ENCODE data around the gene MED9. TPM values are rescaled to one million over a fixed set of nuclear protein-coding genes. Genes with fewer than 3 reads are reported as not detected.
"Not testable (repeated sequence)": the region's sequence is repeated elsewhere in the genome, so short reads cannot be mapped to it uniquely, and the experiment has no call there.

MED9 gene
- total RNA-seq, 2 experiments from 2014 or later, result 17.8 to 20.6 TPM

- H3K4me1 Mint-ChIP-seq; H3K27ac Mint-ChIP-seq; ATAC-seq (ENCODE audit: low read depth); H3K9me3 Mint-ChIP-seq; POLR2A ChIA-PET; H3K36me3 Mint-ChIP-seq; H3K4me3 Mint-ChIP-seq; DNase-seq: not testable (repeated sequence)
- H3K27me3 Mint-ChIP-seq, result peaks cover 16% of the 10 kb centered on the region
These were observed 10.9 kb upstream of the MED9 start for GRCh38 chr17:17465878-17466277.

GRCh38 chr17:17466511-17466910, 10.3 kb upstream of the MED9 start:
- no peaks in the 10 kb centered on the region for H3K9me3 Mint-ChIP-seq
- H3K27me3 Mint-ChIP-seq, result peaks cover 22% of the 10 kb centered on the region
- no peaks in the 10 kb centered on the region for H3K36me3 Mint-ChIP-seq
- ATAC-seq (ENCODE audit: low read depth) (no peak), DNase-seq (no peak)
- no peak overlapping the region for H3K27ac Mint-ChIP-seq
- H3K4me3 Mint-ChIP-seq, result no peak overlapping the region
- POLR2A ChIA-PET, result no interaction called here
- no peaks in the 10 kb centered on the region for H3K4me1 Mint-ChIP-seq

DNA sequence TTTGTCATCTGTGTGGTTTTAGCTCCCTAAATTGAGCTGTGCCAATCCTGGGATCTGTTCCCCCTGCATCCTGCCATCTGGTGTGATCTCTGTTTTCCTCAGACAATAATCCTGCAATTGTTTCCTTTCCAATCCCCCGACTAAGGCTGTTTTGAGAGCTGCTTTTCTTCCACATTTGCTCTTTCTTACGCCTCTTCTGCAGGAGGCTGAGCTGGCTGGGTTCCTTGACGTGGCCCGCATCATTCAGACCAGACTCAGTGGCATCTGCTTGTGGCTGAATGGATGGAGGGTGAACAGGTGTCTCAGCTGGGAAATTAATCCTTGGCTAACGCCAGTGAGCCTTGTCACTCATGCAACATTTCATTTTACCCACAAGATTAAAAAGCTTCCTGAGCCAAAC, 9.8 kb upstream of the MED9 start:
- Mint-ChIP-seq H3K4me3 (no peak overlapping the region), H3K27me3 (peaks cover 24% of the 10 kb centered on the region), H3K9me3 (no peaks in the 10 kb centered on the region), H3K27ac (no peak overlapping the region), H3K4me1 (no peaks in the 10 kb centered on the region), H3K36me3 (no peaks in the 10 kb centered on the region)
- POLR2A ChIA-PET, result no interaction called here
- DNase-seq, result no peak
- ATAC-seq (ENCODE audit: low read depth), result no peak

- Mint-ChIP-seq H3K4me3 (no peak overlapping the region), H3K4me1 (no peaks in the 10 kb centered on the region), H3K9me3 (no peaks in the 10 kb centered on the region), H3K27me3 (peaks cover 30% of the 10 kb centered on the region), H3K36me3 (no peaks in the 10 kb centered on the region), H3K27ac (no peak overlapping the region)
- ATAC-seq (ENCODE audit: low read depth) (no peak), DNase-seq (no peak)
- POLR2A ChIA-PET, result no interaction called here
These were observed 9.1 kb upstream of the MED9 start for GRCh38 chr17:17467720-17468119.

- ATAC-seq (ENCODE audit: low read depth), result no peak
- no peaks in the 10 kb centered on the region for H3K4me1 Mint-ChIP-seq
- H3K27ac Mint-ChIP-seq, result no peak overlapping the region
- H3K9me3 Mint-ChIP-seq, result no peaks in the 10 kb centered on the region
- POLR2A ChIA-PET, result no interaction called here
- no peak overlapping the region for H3K4me3 Mint-ChIP-seq
- H3K27me3 Mint-ChIP-seq, result peaks cover 35% of the 10 kb centered on the region
- DNase-seq, result no peak
- no peaks in the 10 kb centered on the region for H3K36me3 Mint-ChIP-seq
These were observed 8.4 kb upstream of the MED9 start for GRCh38 chr17:17468217-17469010.

DNA sequence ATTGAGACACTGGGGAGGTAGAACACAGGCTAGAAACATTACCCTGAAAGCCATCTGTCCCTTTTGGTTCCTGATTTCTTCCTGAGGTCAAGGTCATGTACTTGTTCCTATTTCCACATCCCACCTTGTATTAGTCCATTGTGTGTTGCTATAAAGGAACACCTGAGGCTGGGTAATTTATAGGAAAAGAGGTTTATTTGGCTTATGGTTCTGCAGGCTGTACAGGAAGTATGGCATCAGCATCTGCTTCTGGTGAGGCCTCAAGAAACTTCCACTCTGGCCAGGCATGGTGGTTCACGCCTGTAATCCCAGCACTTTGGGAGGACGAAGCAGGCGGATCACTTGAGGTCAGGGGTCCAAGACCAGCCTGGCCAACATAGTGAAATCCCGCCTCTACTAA, 7.4 kb upstream of the MED9 start:
- DNase-seq (no peak), ATAC-seq (ENCODE audit: low read depth) (no peak)
- Mint-ChIP-seq H3K27ac (no peak overlapping the region), H3K27me3 (peaks cover 41% of the 10 kb centered on the region), H3K4me1 (no peaks in the 10 kb centered on the region), H3K4me3 (no peak overlapping the region), H3K9me3 (no peaks in the 10 kb centered on the region), H3K36me3 (no peaks in the 10 kb centered on the region)
- POLR2A ChIA-PET, result no interaction called here

DNA sequence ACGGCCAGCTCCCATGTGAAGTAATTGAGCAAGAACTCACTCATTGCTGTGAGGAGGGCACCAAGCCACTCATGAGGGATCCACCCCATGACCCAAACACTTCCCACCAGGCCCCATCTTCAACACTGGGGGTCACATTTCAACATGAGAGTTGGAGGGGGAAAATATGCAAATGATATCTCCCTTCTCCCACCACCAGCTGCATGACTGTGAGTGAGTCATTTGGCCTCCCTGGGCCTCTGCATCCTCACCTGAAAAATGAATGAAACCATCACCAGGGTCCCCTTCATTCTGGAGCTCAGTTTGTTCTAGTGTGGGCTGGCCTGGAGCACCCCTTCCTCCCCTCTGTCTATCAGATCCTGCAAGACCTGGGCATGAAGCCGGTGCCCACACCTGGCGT, 6.8 kb upstream of the MED9 start:
- H3K4me1 Mint-ChIP-seq, result no peaks in the 10 kb centered on the region
- H3K27me3 Mint-ChIP-seq, result peaks cover 38% of the 10 kb centered on the region
- DNase-seq, result no peak
- H3K27ac Mint-ChIP-seq, result no peak overlapping the region
- POLR2A ChIA-PET, result no interaction called here
- ATAC-seq (ENCODE audit: low read depth), result no peak
- no peaks in the 10 kb centered on the region for H3K36me3 Mint-ChIP-seq
- no peaks in the 10 kb centered on the region for H3K9me3 Mint-ChIP-seq
- no peak overlapping the region for H3K4me3 Mint-ChIP-seq

- no peak overlapping the region for H3K27ac Mint-ChIP-seq
- DNase-seq (no peak), ATAC-seq (ENCODE audit: low read depth) (no peak)
- POLR2A ChIA-PET, result interaction anchor here (0.6 kb wide), 1 partner anchor 1130 kb away, joined by 3 read pairs; no protein-coding TSS in a partner anchor
- no peak overlapping the region for H3K4me3 Mint-ChIP-seq
- H3K9me3 Mint-ChIP-seq, result no peaks in the 10 kb centered on the region
- peaks cover 11% of the 10 kb centered on the region for H3K4me1 Mint-ChIP-seq
- H3K27me3 Mint-ChIP-seq, result peaks cover 35% of the 10 kb centered on the region
- no peaks in the 10 kb centered on the region for H3K36me3 Mint-ChIP-seq
These were observed 4.4 kb upstream of the MED9 start for GRCh38 chr17:17472333-17472920.

- no peak overlapping the region for H3K4me3 Mint-ChIP-seq
- H3K27me3 Mint-ChIP-seq, result peaks cover 29% of the 10 kb centered on the region
- ATAC-seq (ENCODE audit: low read depth) (no peak), DNase-seq (no peak)
- H3K36me3 Mint-ChIP-seq, result no peaks in the 10 kb centered on the region
- no peaks in the 10 kb centered on the region for H3K9me3 Mint-ChIP-seq
- POLR2A ChIA-PET, result no interaction called here
- no peak overlapping the region for H3K27ac Mint-ChIP-seq
- peaks cover 21% of the 10 kb centered on the region for H3K4me1 Mint-ChIP-seq
These were observed 2.5 kb upstream of the MED9 start for GRCh38 chr17:17474341-17474740.

GRCh38 chr17:17479209-17479608, 2.4 kb downstream of the MED9 start:
- Mint-ChIP-seq H3K36me3 (peaks cover 12% of the 10 kb centered on the region), H3K9me3 (no peaks in the 10 kb centered on the region), H3K4me1 (peaks cover 44% of the 10 kb centered on the region), H3K27me3 (peaks cover 5% of the 10 kb centered on the region), H3K27ac (no peak overlapping the region), H3K4me3 (peak overlapping the region; percentile 12)
- ATAC-seq (ENCODE audit: low read depth), result no peak
- no peak for DNase-seq
- POLR2A ChIA-PET, result no interaction called here

- H3K4me1 Mint-ChIP-seq, result peaks cover 48% of the 10 kb centered on the region
- H3K4me3 Mint-ChIP-seq, result peak overlapping the region; percentile 21
These were observed 3.9 kb downstream of the MED9 start for GRCh38 chr17:17480593-17481148.

GRCh38 chr17:17481860-17482259, 5.1 kb downstream of the MED9 start:
- no peak overlapping the region for H3K4me3 Mint-ChIP-seq
- POLR2A ChIA-PET, result interaction anchor here (1.7 kb wide), 1 partner anchor 9 kb away, joined by 4 read pairs; no protein-coding TSS in a partner anchor
- no peak for DNase-seq
- H3K27me3 Mint-ChIP-seq, result no peaks in the 10 kb centered on the region
- H3K9me3 Mint-ChIP-seq, result no peaks in the 10 kb centered on the region
- no peak for ATAC-seq (ENCODE audit: low read depth)
- H3K36me3 Mint-ChIP-seq, result peaks cover 19% of the 10 kb centered on the region
- H3K27ac Mint-ChIP-seq, result no peak overlapping the region
- peaks cover 43% of the 10 kb centered on the region for H3K4me1 Mint-ChIP-seq

More at GRCh38 chr17:17480593-17481148, 3.9 kb downstream of the MED9 start:
- POLR2A ChIA-PET, result interaction anchor here (0.9 to 1.7 kb wide), 2 partner anchors 10 to 89 kb away, joined by 3 to 4 read pairs; no protein-coding TSS in a partner anchor
- ATAC-seq (ENCODE audit: low read depth) (no peak), DNase-seq (no peak)
- Mint-ChIP-seq H3K27me3 (no peaks in the 10 kb centered on the region), H3K27ac (peak overlapping the region; percentile 1), H3K9me3 (no peaks in the 10 kb centered on the region), H3K36me3 (peaks cover 18% of the 10 kb centered on the region)

DNA sequence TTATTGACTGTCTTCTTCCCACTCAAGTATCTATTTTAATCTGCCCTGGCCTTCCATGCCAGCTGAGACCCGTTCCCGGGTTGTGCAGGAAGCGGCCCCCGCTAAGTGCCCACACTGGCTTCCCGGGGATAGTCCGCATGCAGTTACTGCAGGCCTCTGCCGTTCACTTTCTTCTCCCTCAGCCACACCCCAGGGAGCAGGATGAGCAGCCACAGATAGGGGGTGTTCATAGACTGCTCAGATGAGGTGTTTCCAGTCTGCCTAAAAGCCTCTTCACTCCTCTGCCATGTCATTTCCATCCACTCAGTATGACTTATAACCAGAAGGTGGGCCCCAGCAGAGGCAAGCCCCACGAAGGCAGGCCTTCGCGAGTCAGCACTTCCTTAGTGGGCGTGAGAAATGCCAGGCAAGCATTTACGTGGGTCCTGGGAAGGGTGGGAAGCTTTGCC, 7.7 kb downstream of the MED9 start:
- ATAC-seq (ENCODE audit: low read depth) (peak; percentile 83), DNase-seq (no peak)
- H3K9me3 Mint-ChIP-seq, result no peaks in the 10 kb centered on the region
- no peak overlapping the region for H3K4me3 Mint-ChIP-seq
- no peaks in the 10 kb centered on the region for H3K27me3 Mint-ChIP-seq
- peaks cover 49% of the 10 kb centered on the region for H3K4me1 Mint-ChIP-seq
- peak overlapping the region; percentile 42 for H3K27ac Mint-ChIP-seq
- peaks cover 40% of the 10 kb centered on the region for H3K36me3 Mint-ChIP-seq
- POLR2A ChIA-PET, result no interaction called here

DNA sequence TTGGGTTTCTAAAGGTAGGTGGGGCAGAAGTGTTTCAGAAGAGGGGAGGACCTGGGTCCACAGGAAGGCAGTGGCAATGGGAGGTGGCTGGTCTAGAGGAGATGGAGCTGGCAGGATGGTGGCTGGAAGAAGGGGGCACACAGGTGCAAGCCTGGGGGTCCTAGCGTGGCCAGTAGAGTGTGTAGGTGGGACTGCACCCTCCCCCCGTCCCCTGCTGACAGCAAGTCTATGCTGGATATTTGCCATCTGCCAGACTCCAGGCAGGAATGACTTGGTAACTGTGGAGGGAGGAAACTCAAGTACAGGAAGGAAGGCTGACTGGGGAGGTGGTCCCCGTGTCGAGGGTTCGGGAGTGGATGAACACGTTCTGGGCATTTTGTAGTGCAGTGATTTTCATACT, 8.6 kb downstream of the MED9 start:
- ATAC-seq (ENCODE audit: low read depth), result no peak
- no peaks in the 10 kb centered on the region for H3K27me3 Mint-ChIP-seq
- peaks cover 44% of the 10 kb centered on the region for H3K36me3 Mint-ChIP-seq
- peaks cover 48% of the 10 kb centered on the region for H3K4me1 Mint-ChIP-seq
- H3K27ac Mint-ChIP-seq, result peak overlapping the region; percentile 47
- POLR2A ChIA-PET, result no interaction called here
- no peak overlapping the region for H3K4me3 Mint-ChIP-seq
- no peaks in the 10 kb centered on the region for H3K9me3 Mint-ChIP-seq
- DNase-seq, result peak; percentile 21

Data from activated naive CD8-positive, alpha-beta T cell treated with anti-CD3 and anti-CD28 coated beads, Interleukin-2, amount 10 ng/mL, durations not matched to agents 7 days and 5 days (primary cell).